HEK293 (cell line): ENCODE measurements around the gene PARP1.

Experiments used
- EGR2 ChIP-seq: fragments of 450-650 bp; formaldehyde crosslinking; IDR thresholded peaks from 2 replicates; pipeline ENCODE4 v1.5.1; 2016; ENCODE audit warnings: low read depth, missing biosample characterization, missing genetic modification characterization
- GLIS2 ChIP-seq: fragments of 450-650 bp; formaldehyde crosslinking; IDR thresholded peaks from 2 replicates; pipeline ENCODE4 v1.5.1; 2016; ENCODE audit warnings: missing biosample characterization, missing genetic modification characterization
- PBX3 ChIP-seq: sonication (generic); formaldehyde crosslinking; IDR thresholded peaks from 2 replicates; pipeline ENCODE4 v1.8.1; 2022; ENCODE audit warnings: mild to moderate bottlenecking, moderate library complexity, missing genetic modification reagents
- PRDM4 ChIP-seq: fragments of 450-650 bp; formaldehyde crosslinking; IDR thresholded peaks from 2 replicates; pipeline ENCODE4 v1.5.1; 2017; ENCODE audit warnings: missing biosample characterization, missing genetic modification characterization
- REPIN1 ChIP-seq: fragments of 450-650 bp; formaldehyde crosslinking; IDR thresholded peaks from 2 replicates; pipeline ENCODE4 v1.5.1; 2017; ENCODE audit warnings: missing biosample characterization, missing genetic modification characterization, low read depth
- TRIM28 ChIP-seq: IDR thresholded peaks from 2 replicates; pipeline ENCODE4 v1.6.1; 2011; ENCODE audit warnings: low read length, control low read depth, borderline replicate concordance
- YY1 ChIP-seq: fragments of 450-650 bp; formaldehyde crosslinking; IDR thresholded peaks from 2 replicates; pipeline ENCODE4 v1.5.1; 2018; ENCODE audit warnings: missing biosample characterization, missing genetic modification characterization
- ZBTB44 ChIP-seq: fragments of 450-650 bp; IDR thresholded peaks from 2 replicates; pipeline ENCODE4 v1.5.1; 2018; ENCODE audit warnings: missing biosample characterization, mild to moderate bottlenecking, missing genetic modification characterization
- ZIC2 ChIP-seq: fragments of 450-650 bp; formaldehyde crosslinking; IDR thresholded peaks from 2 replicates; pipeline ENCODE4 v1.5.1; 2016; ENCODE audit warnings: missing biosample characterization, missing genetic modification characterization
- ZNF114 ChIP-seq: fragments of 450-650 bp; formaldehyde crosslinking; IDR thresholded peaks from 2 replicates; pipeline ENCODE4 v1.5.0; 2017; ENCODE audit warnings: missing biosample characterization, missing genetic modification characterization
- ZNF280D ChIP-seq: fragments of 450-650 bp; formaldehyde crosslinking; IDR thresholded peaks from 2 replicates; pipeline ENCODE4 v1.5.1; 2016; ENCODE audit warnings: missing biosample characterization, missing genetic modification characterization
- ZNF324 ChIP-seq: fragments of 450-650 bp; formaldehyde crosslinking; IDR thresholded peaks from 2 replicates; pipeline ENCODE4 v1.5.1; 2016; ENCODE audit warnings: missing biosample characterization, missing genetic modification characterization
- ZNF341 ChIP-seq: fragments of 450-650 bp; formaldehyde crosslinking; IDR thresholded peaks from 2 replicates; pipeline ENCODE4; 2016; ENCODE audit warnings: low read depth, missing biosample characterization, missing genetic modification characterization
- ZNF624 ChIP-seq: fragments of 450-650 bp; formaldehyde crosslinking; IDR thresholded peaks from 2 replicates; pipeline ENCODE4 v1.5.1; 2017; ENCODE audit warnings: missing biosample characterization, missing genetic modification characterization
- ZNF791 ChIP-seq: fragments of 450-650 bp; formaldehyde crosslinking; IDR thresholded peaks from 2 replicates; pipeline ENCODE4 v1.5.1; 2016; ENCODE audit warnings: missing biosample characterization, missing genetic modification characterization
- ZSCAN23 ChIP-seq: fragments of 450-650 bp; formaldehyde crosslinking; IDR thresholded peaks from 2 replicates; pipeline ENCODE4 v1.5.1; 2016; ENCODE audit warnings: missing biosample characterization, missing genetic modification characterization
- ZSCAN4 ChIP-seq: fragments of 450-650 bp; formaldehyde crosslinking; IDR thresholded peaks from 2 replicates; pipeline ENCODE4 v1.5.1; 2017; ENCODE audit warnings: missing biosample characterization, missing genetic modification characterization
- ZSCAN5A ChIP-seq: fragments of 450-650 bp; formaldehyde crosslinking; IDR thresholded peaks from 2 replicates; pipeline ENCODE4 v1.5.1; 2016; ENCODE audit warnings: missing biosample characterization, missing genetic modification characterization
- ZXDB ChIP-seq: fragments of 450-650 bp; formaldehyde crosslinking; IDR thresholded peaks from 2 replicates; pipeline ENCODE4 v1.5.1; 2016; ENCODE audit warnings: missing biosample characterization, missing genetic modification characterization

Gene PARP1

GRCh38 chr1:226408285-226409184 is 642 bp upstream of the PARP1 start (continued):
- no peak for TF ChIP-seq PRDM4
- TF ChIP-seq PBX3 (CRISPR knock-in tag), result no peak
- 0 out of 2 replicates have a peak, but pooled peaks have one; percentile 63 for TF ChIP-seq ZNF324 (tag by site-specific recombination)
- no peak for TF ChIP-seq ZNF624 (tag by site-specific recombination)
- 0 out of 2 replicates have a peak, but pooled peaks have one; percentile 42 for TF ChIP-seq ZXDB
- 0 out of 2 replicates have a peak, but pooled peaks have one; percentile 19 for TF ChIP-seq ZSCAN23 (tag by site-specific recombination)
- 0 out of 2 replicates have a peak, but pooled peaks have one; percentile 50 for TF ChIP-seq REPIN1
- 0 out of 2 replicates have a peak, but pooled peaks have one; percentile 21 for TF ChIP-seq TRIM28
- no peak for TF ChIP-seq ZBTB44 (tag by site-specific recombination)
- TF ChIP-seq ZNF114 (tag by site-specific recombination), result no peak
- peak; percentile 59; the same call in 1 of the 2 replicates for TF ChIP-seq ZNF280D (tag by site-specific recombination)
- peak; percentile 49; the same call in 1 of the 2 replicates for TF ChIP-seq ZSCAN4
- TF ChIP-seq ZSCAN5A, result peak; percentile 13; the same call in 1 of the 2 replicates
- peak; percentile 57 for TF ChIP-seq GLIS2 (tag by site-specific recombination)
- no peak for TF ChIP-seq ZIC2 (tag by site-specific recombination)
- TF ChIP-seq EGR2, result no peak
- TF ChIP-seq YY1, result peak; percentile 80
- peak; percentile 83; the same call in 1 of the 2 replicates for TF ChIP-seq ZNF341 (tag by site-specific recombination)
- no peak for TF ChIP-seq ZNF791 (tag by site-specific recombination)
